ENCODE data around the gene USP25. TPM values are rescaled to one million over a fixed set of nuclear protein-coding genes. Genes with fewer than 3 reads are reported as not detected.

USP25 gene
- polyA plus RNA-seq, 1 experiment: 11.1 TPM

GRCh38 chr21:15722591-15723324, 7.0 kb upstream of the USP25 start:
- Histone ChIP-seq H3K4me3 (ENCODE audit: low read depth, low read length) (no peak overlapping the region), H3K36me3 (ENCODE audit: control insufficient read depth, insufficient read depth, low read length) (no peaks in the 10 kb centered on the region), H3K27me3 (ENCODE audit: control insufficient read depth, insufficient read depth, low read length) (peaks cover 3% of the 10 kb centered on the region; the same call in 1 of the 2 replicates)
- DNase-seq (ENCODE audit: low read depth): no peak
- no peak for TF ChIP-seq CTCF (IDR thresholded peaks at IDR 0.05; ENCODE audit: insufficient read depth, low read depth, low read length)
- ChIA-PET CTCF (interaction anchor here (0.5 kb wide), 1 partner anchor 90 kb away, joined by 3 read pairs; no protein-coding TSS in a partner anchor), POLR2A (no interaction called here)

DNA sequence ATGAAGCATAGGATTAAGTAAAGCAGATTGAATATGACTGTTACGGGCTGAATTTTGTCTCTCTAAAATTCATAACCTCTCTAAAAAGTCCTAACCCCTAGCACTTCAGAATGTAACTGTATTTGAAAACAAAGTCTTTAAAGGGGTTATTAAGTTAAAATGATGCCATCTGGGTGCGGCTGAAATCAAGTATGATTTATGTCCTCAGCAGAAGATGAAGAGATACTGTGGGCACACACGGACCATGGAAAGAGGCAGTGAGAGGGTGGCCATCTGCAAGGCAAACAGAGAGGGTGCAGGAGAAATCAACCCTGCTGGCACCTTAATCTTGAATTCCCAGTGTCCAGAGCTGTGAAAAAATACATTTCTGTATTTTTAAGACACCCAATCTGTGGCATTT, 3.8 kb upstream of the USP25 start:
- no peak for DNase-seq (ENCODE audit: low read depth)
- H3K27me3 ChIP-seq (ENCODE audit: control insufficient read depth, insufficient read depth, low read length): peaks cover 3% of the 10 kb centered on the region; the same call in 1 of the 2 replicates
- ChIA-PET POLR2A (no interaction called here), CTCF (no interaction called here)
- no peaks in the 10 kb centered on the region for H3K36me3 ChIP-seq (ENCODE audit: control insufficient read depth, insufficient read depth, low read length)
- H3K4me3 ChIP-seq (ENCODE audit: low read depth, low read length): no peak overlapping the region
- TF ChIP-seq CTCF (IDR thresholded peaks at IDR 0.05; ENCODE audit: insufficient read depth, low read depth, low read length): no peak

DNA sequence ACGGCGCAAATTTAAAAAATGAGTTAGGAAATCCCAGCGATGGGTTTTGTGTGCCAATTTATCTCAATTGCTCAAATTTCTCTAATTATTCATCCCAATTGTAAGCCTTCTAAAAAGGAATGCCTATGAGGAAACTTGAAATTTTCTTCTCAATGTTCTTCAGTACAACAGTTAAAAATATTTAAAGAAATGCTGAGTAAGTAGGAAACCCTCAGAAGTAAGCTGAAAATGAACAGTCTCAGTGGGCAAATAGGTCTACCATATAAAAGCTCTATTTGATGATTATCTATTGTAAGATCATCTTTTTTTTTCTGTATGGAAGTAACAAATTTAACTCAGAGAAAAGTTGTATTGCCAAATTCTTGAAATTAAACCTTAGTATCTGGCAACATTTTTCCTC, 1.7 kb upstream of the USP25 start:
- no peak for TF ChIP-seq CTCF (IDR thresholded peaks at IDR 0.05; ENCODE audit: insufficient read depth, low read depth, low read length)
- H3K4me3 ChIP-seq (ENCODE audit: low read depth, low read length): no peak overlapping the region
- H3K27me3 ChIP-seq (ENCODE audit: control insufficient read depth, insufficient read depth, low read length): peaks cover 3% of the 10 kb centered on the region; the same call in 1 of the 2 replicates
- H3K36me3 ChIP-seq (ENCODE audit: control insufficient read depth, insufficient read depth, low read length): no peaks in the 10 kb centered on the region
- DNase-seq (ENCODE audit: low read depth): no peak
- CTCF ChIA-PET: interaction anchor here (0.7 kb wide), 1 partner anchor 15 kb away, joined by 3 read pairs; no protein-coding TSS in a partner anchor
- POLR2A ChIA-PET: no interaction called here

DNA sequence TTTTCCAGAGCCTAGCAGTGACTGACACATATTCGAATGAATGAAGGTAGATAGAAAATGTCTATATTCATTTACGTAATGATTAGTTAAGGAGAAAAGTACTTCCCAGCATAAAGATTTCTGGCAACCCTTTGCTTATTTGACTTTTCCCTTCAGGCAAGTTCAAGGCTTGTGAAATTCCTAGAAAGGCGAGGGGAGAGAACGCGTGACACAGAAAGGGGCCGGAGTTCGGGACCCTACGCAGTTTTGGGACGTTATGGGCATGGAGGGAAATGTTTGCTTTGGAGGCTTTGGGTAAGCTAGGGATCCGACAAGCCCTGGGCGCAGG, 472 bp upstream of the USP25 start:
- ChIA-PET POLR2A (no interaction called here), CTCF (no interaction called here)
- H3K4me3 ChIP-seq (ENCODE audit: low read depth, low read length): peak overlapping the region; percentile 72
- no peak for DNase-seq (ENCODE audit: low read depth)
- H3K36me3 ChIP-seq (ENCODE audit: control insufficient read depth, insufficient read depth, low read length): no peaks in the 10 kb centered on the region
- no peak for TF ChIP-seq CTCF (IDR thresholded peaks at IDR 0.05; ENCODE audit: insufficient read depth, low read depth, low read length)
- H3K27me3 ChIP-seq (ENCODE audit: control insufficient read depth, insufficient read depth, low read length): peaks cover 3% of the 10 kb centered on the region; the same call in 1 of the 2 replicates

DNA sequence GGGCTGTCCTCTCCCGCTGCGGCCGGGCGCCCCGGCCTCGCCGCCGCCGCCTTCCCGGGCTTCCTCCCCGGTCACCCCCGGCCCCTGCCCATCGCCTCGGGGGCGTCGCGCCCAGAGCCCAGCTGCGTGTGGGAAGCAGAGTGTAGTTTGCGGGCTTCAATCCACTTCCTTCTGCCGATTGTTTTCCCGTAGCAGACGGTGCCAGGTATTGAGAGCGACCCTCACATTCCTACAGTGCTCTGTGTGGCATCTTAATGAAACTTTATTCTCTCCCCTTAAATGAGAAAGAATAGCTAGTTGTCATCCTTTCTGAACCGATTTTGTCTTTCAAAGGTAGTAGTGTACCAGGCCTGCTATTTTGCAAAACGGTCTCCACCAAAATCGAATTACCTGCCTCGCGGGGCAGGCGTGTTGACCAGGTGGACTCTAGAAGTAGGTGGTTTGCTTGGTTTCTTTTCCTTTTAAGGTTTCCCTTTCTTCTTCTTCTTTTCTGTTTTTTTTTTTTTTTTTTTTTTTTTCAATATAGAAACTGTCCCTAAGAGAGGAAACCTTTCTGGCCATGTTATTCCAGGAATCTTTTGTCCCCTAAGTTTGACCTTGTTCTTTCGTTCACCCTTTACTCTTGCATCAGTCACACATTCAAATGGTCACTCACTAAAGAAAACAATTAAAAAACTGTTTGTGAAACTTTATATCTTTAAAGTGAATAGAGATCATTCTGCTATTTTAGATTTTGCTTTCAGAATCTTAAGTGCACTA, 881 bp downstream of the USP25 start:
- H3K4me3 ChIP-seq (ENCODE audit: low read depth, low read length): peak overlapping the region; percentile 72
- no peak for DNase-seq (ENCODE audit: low read depth)
- no peaks in the 10 kb centered on the region for H3K36me3 ChIP-seq (ENCODE audit: control insufficient read depth, insufficient read depth, low read length)
- no peak for TF ChIP-seq CTCF (IDR thresholded peaks at IDR 0.05; ENCODE audit: insufficient read depth, low read depth, low read length)
- no peaks in the 10 kb centered on the region for H3K27me3 ChIP-seq (ENCODE audit: control insufficient read depth, insufficient read depth, low read length)
- POLR2A ChIA-PET: no interaction called here
- CTCF ChIA-PET: interaction anchor here (1.0 kb wide), 1 partner anchor 600 kb away, joined by 3 read pairs; no protein-coding TSS in a partner anchor

Measured in BJ (cell line).